ENCODE data around the gene HSD17B1. TPM values are rescaled to one million over a fixed set of nuclear protein-coding genes. Genes with fewer than 3 reads are reported as not detected.

HSD17B1 gene
- total RNA-seq, 1 donor from 2014 or later, result 1.4 TPM

- peak; percentile 25 for DNase-seq (ENCODE audit: low spot score)
- H3K27ac Mint-ChIP-seq (ENCODE audit: unreplicated experiment), result peak overlapping the region; percentile 25
- H3K4me1 Mint-ChIP-seq (ENCODE audit: low read depth), result peaks cover 50% of the 10 kb centered on the region
Measured at GRCh38 chr17:42514867-42515266, 37.9 kb upstream of the HSD17B1 start.

DNA sequence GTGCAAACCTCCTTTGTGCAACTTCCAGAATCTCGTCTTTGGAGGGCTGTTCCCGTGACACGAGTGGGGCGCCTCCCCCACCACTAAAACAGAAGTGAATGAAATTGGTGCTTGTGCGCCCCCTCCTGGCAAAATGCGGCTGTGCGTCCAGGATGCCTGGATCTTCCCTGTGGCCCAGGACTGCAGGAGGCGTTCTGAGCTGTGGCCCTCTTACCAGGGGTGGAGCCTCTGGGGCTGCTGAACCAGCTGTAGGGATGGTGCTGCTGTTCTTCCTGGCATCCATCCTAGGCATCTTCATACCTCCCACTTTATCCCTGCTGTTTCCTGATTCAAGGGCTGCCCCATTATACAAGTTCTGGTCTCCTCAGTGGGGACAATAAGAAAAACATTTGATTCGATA, 35.2 kb upstream of the HSD17B1 start:
- Mint-ChIP-seq H3K4me3 (ENCODE audit: unreplicated experiment) (no peak overlapping the region), H3K9me3 (ENCODE audit: low read depth) (no peaks in the 10 kb centered on the region), H3K36me3 (ENCODE audit: low read depth) (peaks cover 1% of the 10 kb centered on the region), H3K27ac (ENCODE audit: unreplicated experiment) (peak overlapping the region; percentile 97), H3K4me1 (ENCODE audit: low read depth) (peaks cover 74% of the 10 kb centered on the region), H3K27me3 (ENCODE audit: low read depth) (no peaks in the 10 kb centered on the region)
- peak; percentile 46 for DNase-seq (ENCODE audit: low spot score)
- TF ChIP-seq, protein P1, sequence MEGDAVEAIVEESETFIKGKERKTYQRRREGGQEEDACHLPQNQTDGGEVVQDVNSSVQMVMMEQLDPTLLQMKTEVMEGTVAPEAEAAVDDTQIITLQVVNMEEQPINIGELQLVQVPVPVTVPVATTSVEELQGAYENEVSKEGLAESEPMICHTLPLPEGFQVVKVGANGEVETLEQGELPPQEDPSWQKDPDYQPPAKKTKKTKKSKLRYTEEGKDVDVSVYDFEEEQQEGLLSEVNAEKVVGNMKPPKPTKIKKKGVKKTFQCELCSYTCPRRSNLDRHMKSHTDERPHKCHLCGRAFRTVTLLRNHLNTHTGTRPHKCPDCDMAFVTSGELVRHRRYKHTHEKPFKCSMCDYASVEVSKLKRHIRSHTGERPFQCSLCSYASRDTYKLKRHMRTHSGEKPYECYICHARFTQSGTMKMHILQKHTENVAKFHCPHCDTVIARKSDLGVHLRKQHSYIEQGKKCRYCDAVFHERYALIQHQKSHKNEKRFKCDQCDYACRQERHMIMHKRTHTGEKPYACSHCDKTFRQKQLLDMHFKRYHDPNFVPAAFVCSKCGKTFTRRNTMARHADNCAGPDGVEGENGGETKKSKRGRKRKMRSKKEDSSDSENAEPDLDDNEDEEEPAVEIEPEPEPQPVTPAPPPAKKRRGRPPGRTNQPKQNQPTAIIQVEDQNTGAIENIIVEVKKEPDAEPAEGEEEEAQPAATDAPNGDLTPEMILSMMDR (IDR thresholded peaks at IDR 0.05), result peak; percentile 100

More at GRCh38 chr17:42514867-42515266, 37.9 kb upstream of the HSD17B1 start:
- TF ChIP-seq, protein P1 (IDR thresholded peaks at IDR 0.05), result no peak
- no peak overlapping the region for H3K4me3 Mint-ChIP-seq (ENCODE audit: unreplicated experiment)
- H3K27me3 Mint-ChIP-seq (ENCODE audit: low read depth), result no peaks in the 10 kb centered on the region
- H3K36me3 Mint-ChIP-seq (ENCODE audit: low read depth), result peaks cover 8% of the 10 kb centered on the region
- no peaks in the 10 kb centered on the region for H3K9me3 Mint-ChIP-seq (ENCODE audit: low read depth)

- peaks cover 76% of the 10 kb centered on the region for H3K4me1 Mint-ChIP-seq (ENCODE audit: low read depth)
- no peaks in the 10 kb centered on the region for H3K27me3 Mint-ChIP-seq (ENCODE audit: low read depth)
- TF ChIP-seq, protein P1 (IDR thresholded peaks at IDR 0.05), result no peak
- H3K36me3 Mint-ChIP-seq (ENCODE audit: low read depth), result peaks cover 1% of the 10 kb centered on the region
- H3K4me3 Mint-ChIP-seq (ENCODE audit: unreplicated experiment), result peak overlapping the region; percentile 29
- DNase-seq (ENCODE audit: low spot score), result peak; percentile 52
- no peaks in the 10 kb centered on the region for H3K9me3 Mint-ChIP-seq (ENCODE audit: low read depth)
- peak overlapping the region; percentile 97 for H3K27ac Mint-ChIP-seq (ENCODE audit: unreplicated experiment)
Measured at GRCh38 chr17:42518046-42518754, 34.5 kb upstream of the HSD17B1 start.

- Mint-ChIP-seq H3K4me3 (ENCODE audit: unreplicated experiment) (peak overlapping the region; percentile 29), H3K4me1 (ENCODE audit: low read depth) (peaks cover 78% of the 10 kb centered on the region), H3K27ac (ENCODE audit: unreplicated experiment) (peak overlapping the region; percentile 97), H3K27me3 (ENCODE audit: low read depth) (no peaks in the 10 kb centered on the region), H3K36me3 (ENCODE audit: low read depth) (peaks cover 1% of the 10 kb centered on the region), H3K9me3 (ENCODE audit: low read depth) (no peaks in the 10 kb centered on the region)
- DNase-seq (ENCODE audit: low spot score), result peak; percentile 46
- TF ChIP-seq, protein P1 (IDR thresholded peaks at IDR 0.05), result no peak
Measured at GRCh38 chr17:42518755-42519545, 33.8 kb upstream of the HSD17B1 start.
